Activated CD4-positive, alpha-beta T cell treated with anti-CD3 and anti-CD28 coated beads for 1 hour (primary cell): ENCODE data around the gene C11orf98.
"Not testable (repeated sequence)": the region's sequence is repeated elsewhere in the genome, so short reads cannot be mapped to it uniquely, and the experiment has no call there.

Experiments
- DNase-seq: peaks from one replicate; pipeline ENCODE4 v3.0.0-alpha.2; 2020

The C11orf98 gene

GRCh38 chr11:62648967-62649364, 16.0 kb downstream of the C11orf98 start:
- no peak for DNase-seq

- no peak for DNase-seq
These were observed 16.6 kb downstream of the C11orf98 start for GRCh38 chr11:62648185-62648966.

GRCh38 chr11:62647609-62648005, 17.4 kb downstream of the C11orf98 start:
- no peak for DNase-seq

- no peak for DNase-seq
These were observed 18.0 kb downstream of the C11orf98 start for GRCh38 chr11:62646825-62647608.

GRCh38 chr11:62645946-62646824, 18.8 kb downstream of the C11orf98 start, which contains the start of gene GANAB:
Gene GANAB, minus strand, starts transcription at chr11:62646613. Its CDS starts 14 bp downstream, at chr11:62646599.
- peak; percentile 97 for DNase-seq

GRCh38 chr11:62645671-62645945, 19.4 kb downstream of the C11orf98 start:
- no peak for DNase-seq

- no peak for DNase-seq
These were observed 20.8 kb downstream of the C11orf98 start for GRCh38 chr11:62644220-62644619.

GRCh38 chr11:62632492-62632891, 32.5 kb downstream of the C11orf98 start:
- no peak for DNase-seq

- DNase-seq: no peak
These were observed 37.3 kb downstream of the C11orf98 start for GRCh38 chr11:62627713-62628112.

GRCh38 chr11:62622476-62623089, 42.4 kb downstream of the C11orf98 start:
- DNase-seq: no peak

- peak; percentile 93 for DNase-seq
These were observed 43.2 kb downstream of the C11orf98 start, which contains the start of gene B3GAT3 for GRCh38 chr11:62621567-62622470. Gene B3GAT3, minus strand, starts transcription at chr11:62621986. Its CDS starts 39 bp downstream, at chr11:62621947.

- DNase-seq: no peak
These were observed 43.9 kb downstream of the C11orf98 start for GRCh38 chr11:62621027-62621566.

- DNase-seq: not testable (repeated sequence)
These were observed 48.1 kb downstream of the C11orf98 start for GRCh38 chr11:62616957-62617356.

GRCh38 chr11:62615521-62615920, 49.5 kb downstream of the C11orf98 start:
- DNase-seq: no peak

GRCh38 chr11:62614275-62614674, 50.7 kb downstream of the C11orf98 start:
- no peak for DNase-seq

- no peak for DNase-seq
These were observed 51.7 kb downstream of the C11orf98 start for GRCh38 chr11:62613291-62613778.
